Measurements from ENCODE around the gene FMN1.

DNA sequence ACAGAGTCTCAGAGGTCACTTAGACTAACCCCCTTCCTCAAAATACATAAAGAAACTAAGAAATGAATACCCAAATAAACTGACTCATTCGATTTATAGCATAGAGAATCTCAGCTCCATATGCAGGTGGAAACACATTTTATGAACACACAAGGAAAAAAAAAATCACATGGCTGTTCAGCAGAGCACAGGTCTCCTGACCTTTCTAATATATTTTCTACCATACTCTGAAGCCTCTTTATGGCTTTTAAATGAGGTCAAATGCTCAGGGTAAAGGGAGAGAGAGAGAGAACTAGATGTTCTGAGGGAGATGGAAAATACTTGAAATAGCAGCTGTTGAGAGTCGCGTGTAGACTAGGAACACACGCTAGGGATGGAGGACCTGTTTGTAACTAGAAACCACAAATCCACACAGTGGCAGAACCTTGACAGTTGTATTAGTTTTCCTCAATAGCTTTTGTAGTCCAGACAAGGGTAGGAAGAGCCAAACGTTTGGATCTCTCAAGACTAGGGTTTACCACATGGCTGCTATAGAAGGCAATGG, 165.3 kb downstream of the FMN1 start:
- TF ChIP-seq CTCF (IDR thresholded peaks at IDR 0.05) (no peak), EP300 (IDR thresholded peaks at IDR 0.05) (peak in 3 of 4 donors; percentile 62 to 95 (median 77)), POLR2A (IDR thresholded peaks at IDR 0.05) (peak in 1 of 4 donors; percentile 13), POLR2AphosphoS5 (IDR thresholded peaks at IDR 0.05) (no peak)

Data from upper lobe of left lung (tissue), 4 donors.